Tibial artery (tissue), 4 donors: ENCODE data around the gene TEX2.
"Not testable (repeated sequence)": the region's sequence is repeated elsewhere in the genome, so short reads cannot be mapped to it uniquely, and the experiment has no call there.

Experiments
- DNase-seq, 2 donors: peaks; one replicate each; pipeline ENCODE4 v3.0.0-alpha.2; 2019
- H3K27ac ChIP-seq, 2 donors: fragments of 200-600 bp; sonication (generic) in 1 of 2; 1 replicate in 1 of 2; 2 replicates in 1 of 2; pipeline ENCODE4 v1.5.1; 2018 to 2019; ENCODE audit warnings: mild to moderate bottlenecking in 1 of 2
- H3K27me3 ChIP-seq, 2 donors: fragments of 200-600 bp; sonication (generic) in 1 of 2; one replicate each; pipeline versions ENCODE4 v1.5.1 to v1.6.0; 2016 to 2019
- H3K36me3 ChIP-seq, 3 donors: fragments of 200-600 bp; sonication (generic) in 2 of 3; one replicate each; pipeline ENCODE4 v1.5.1; 2016 to 2019; ENCODE audit warnings: mild to moderate bottlenecking in 2 of 3
- H3K4me1 ChIP-seq, 4 donors: fragments of 200-600 bp; sonication (generic) in 2 of 4; 1 replicate in 3 of 4; 2 replicates in 1 of 4; pipeline ENCODE4 v1.5.1; 2016 to 2019
- H3K4me3 ChIP-seq, 2 donors: fragments of 200-600 bp; sonication (generic) in 1 of 2; 1 replicate in 1 of 2; 2 replicates in 1 of 2; pipeline ENCODE4 v1.5.1; 2018 to 2019; ENCODE audit warnings: mild to moderate bottlenecking in 2 of 2
- H3K9me3 ChIP-seq, 3 donors: fragments of 200-600 bp; sonication (generic) in 1 of 3; one replicate each; pipeline ENCODE4 v1.5.1; 2016 to 2019
- intact Hi-C: fragments of 100-400 bp; cut with DNase I; formaldehyde crosslinking; loops from one replicate; pipeline ENCODE4 v1.15.0; 2023; ENCODE audit warnings: low total_unique reads
- TF ChIP-seq, protein P1 (sequence below), 2 experiments: fragments of 200-600 bp in 1 of 2; fragments of 450-650 bp in 1 of 2; IDR thresholded peaks; one replicate each; pipeline ENCODE4 v1.5.1; 2017 to 2019; ENCODE audit warnings: antibody characterized with exemption in 2 of 2, mild to moderate bottlenecking in 1 of 2, moderate library complexity in 1 of 2

The TEX2 gene

DNA sequence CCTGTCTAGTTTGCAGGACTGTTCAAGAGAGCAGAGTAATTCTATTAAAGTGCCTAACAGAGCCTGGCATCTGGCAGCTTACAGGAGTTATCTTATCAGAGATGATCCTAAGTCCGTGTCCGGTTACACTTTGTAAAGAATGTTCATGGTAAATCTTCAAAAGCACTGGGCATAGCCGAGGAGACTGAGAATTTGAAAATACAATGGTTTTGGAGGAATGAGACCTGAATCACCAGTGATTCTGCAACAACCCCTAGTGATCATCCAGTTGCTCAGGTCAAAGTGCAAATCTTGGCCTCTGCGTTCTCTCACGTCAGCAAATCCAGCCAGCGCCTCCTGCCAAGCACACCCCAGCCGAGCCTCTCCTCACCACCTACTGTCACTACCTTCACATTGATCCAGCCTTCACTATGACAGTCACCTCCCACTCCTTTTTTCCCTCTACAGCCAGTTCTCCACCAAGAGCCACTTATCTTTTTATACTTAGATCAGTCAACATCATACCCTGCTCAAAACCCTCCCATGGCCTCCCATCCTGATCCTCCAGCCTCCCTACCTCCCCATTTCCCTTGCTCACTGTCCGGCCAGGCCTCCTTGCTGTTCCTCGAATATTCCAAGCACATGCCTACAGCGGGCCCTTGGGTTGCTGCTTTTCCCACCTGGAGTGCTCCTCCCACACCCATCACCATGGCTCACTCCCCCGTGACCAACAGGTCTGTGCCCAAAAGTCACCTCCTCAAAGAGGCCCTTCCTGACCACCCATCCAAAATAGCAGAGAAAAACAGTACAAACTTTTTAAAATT, 75.8 kb downstream of the TEX2 start:
- peaks cover 0 to 20% (median 9%) of the 10 kb centered on the region in 4 donors for H3K4me1 ChIP-seq
- H3K27me3 ChIP-seq, result no peaks in the 10 kb centered on the region
- peaks cover 0 to 19% (median under 1%) of the 10 kb centered on the region in 3 donors for H3K36me3 ChIP-seq
- no peaks in the 10 kb centered on the region for H3K9me3 ChIP-seq
- no peak overlapping the region for H3K27ac ChIP-seq
- no peak for DNase-seq
- intact Hi-C loops, result no loop called here
- H3K4me3 ChIP-seq, result no peak overlapping the region
- TF ChIP-seq, protein P1, sequence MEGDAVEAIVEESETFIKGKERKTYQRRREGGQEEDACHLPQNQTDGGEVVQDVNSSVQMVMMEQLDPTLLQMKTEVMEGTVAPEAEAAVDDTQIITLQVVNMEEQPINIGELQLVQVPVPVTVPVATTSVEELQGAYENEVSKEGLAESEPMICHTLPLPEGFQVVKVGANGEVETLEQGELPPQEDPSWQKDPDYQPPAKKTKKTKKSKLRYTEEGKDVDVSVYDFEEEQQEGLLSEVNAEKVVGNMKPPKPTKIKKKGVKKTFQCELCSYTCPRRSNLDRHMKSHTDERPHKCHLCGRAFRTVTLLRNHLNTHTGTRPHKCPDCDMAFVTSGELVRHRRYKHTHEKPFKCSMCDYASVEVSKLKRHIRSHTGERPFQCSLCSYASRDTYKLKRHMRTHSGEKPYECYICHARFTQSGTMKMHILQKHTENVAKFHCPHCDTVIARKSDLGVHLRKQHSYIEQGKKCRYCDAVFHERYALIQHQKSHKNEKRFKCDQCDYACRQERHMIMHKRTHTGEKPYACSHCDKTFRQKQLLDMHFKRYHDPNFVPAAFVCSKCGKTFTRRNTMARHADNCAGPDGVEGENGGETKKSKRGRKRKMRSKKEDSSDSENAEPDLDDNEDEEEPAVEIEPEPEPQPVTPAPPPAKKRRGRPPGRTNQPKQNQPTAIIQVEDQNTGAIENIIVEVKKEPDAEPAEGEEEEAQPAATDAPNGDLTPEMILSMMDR (IDR thresholded peaks at IDR 0.05), result no peak

DNA sequence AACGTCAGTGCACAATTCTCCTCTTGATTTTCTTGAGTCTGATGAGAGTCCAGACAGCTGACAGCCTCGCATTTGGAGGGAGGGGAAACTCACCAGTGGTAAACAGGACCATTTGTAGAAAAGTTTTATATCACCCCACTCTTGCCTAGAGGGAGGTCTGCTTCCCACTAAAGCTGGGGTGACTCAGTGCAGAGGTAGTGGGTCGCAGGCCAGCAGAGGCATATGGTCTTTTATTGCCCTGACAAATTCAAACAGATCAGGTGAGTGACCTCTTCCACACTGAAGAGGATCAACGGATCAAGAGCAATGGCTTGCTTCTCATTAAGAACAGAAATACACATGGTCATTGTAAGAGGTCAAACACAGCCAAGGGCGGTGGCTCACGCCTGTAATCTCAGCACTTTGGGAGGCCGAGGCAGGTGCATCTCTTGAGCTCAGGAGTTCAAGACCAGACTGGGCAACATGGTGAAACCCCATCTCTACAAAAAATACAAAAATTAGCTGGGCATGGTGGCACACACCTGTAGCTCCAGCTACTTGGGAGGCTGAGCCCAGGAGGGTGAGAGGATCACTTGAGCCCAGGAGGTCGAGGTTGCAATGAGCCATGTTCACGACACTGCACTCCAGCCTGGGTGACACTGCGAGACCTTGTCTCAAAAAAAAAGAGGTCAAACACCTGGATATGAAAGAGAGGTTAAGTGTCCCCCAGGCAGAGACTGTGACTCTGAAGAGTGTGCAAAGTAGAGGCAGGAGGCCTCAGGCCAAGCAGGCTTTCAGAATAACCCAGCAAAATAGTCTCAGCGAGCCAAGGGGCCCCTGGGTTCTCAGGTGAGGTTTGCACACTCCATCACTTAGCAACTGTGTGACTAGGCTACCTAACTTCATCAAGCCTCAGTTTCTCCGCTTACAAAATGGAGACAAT, 76.6 kb downstream of the TEX2 start:
- TF ChIP-seq, protein P1 (IDR thresholded peaks at IDR 0.05), result no peak
- Histone ChIP-seq H3K4me1 (peaks cover 0 to 20% (median 9%) of the 10 kb centered on the region in 4 donors), H3K4me3 (no peak overlapping the region), H3K36me3 (peaks cover 0 to 15% (median 0%) of the 10 kb centered on the region in 3 donors), H3K27ac (peak overlapping the region; percentile 44 to 57), H3K9me3 (no peaks in the 10 kb centered on the region), H3K27me3 (no peaks in the 10 kb centered on the region)
- intact Hi-C loops, result no loop called here
- no peak for DNase-seq

DNA sequence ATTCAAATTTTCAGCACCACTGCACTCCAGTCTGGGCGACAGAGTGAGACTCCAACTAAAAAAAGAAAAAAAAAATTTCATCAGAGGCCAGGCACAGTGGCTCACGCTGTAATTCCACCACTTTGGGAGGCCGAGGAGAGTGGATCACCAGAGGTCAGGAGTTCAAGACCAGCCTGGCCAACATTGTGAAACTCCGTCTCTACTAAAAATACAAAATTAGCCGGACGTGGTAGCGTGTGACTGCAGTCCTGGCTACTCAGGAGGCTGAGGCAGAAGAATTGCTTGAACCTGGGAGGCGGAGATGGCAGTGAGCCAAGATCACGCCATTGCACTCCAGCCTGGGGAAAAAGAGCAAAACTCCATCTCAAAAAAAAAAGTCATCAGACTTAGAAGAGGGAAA, 77.5 kb downstream of the TEX2 start:
- peak overlapping the region; percentile 44 to 57 for H3K27ac ChIP-seq
- H3K9me3 ChIP-seq, result not testable (repeated sequence)

DNA sequence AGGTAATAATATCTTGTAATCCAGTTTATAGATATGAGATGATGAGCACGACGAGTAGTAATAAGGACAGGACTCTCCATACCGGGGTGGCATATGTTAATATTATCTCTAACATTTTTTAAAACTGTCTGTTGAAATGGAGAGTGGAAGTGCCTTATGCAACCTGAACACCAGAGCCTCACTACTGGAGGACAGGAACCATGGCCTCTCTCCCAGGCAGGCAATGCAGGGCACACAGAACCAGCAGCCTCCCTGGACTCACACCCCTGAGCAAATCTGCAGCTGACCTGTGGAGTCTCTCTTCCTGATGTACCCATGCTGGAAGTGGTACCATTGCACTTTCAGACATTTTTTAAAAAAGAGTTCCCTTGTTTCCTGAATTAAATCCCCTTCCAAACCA, 78.0 kb downstream of the TEX2 start:
- no peaks in the 10 kb centered on the region for H3K27me3 ChIP-seq
- peaks cover 0 to 20% (median 9%) of the 10 kb centered on the region in 4 donors for H3K4me1 ChIP-seq
- H3K4me3 ChIP-seq, result no peak overlapping the region
- H3K36me3 ChIP-seq, result peaks cover 0 to 15% (median 0%) of the 10 kb centered on the region in 3 donors
- DNase-seq, result no peak
- peak overlapping the region; percentile 30 to 53 for H3K27ac ChIP-seq
- TF ChIP-seq, protein P1 (IDR thresholded peaks at IDR 0.05), result no peak
- intact Hi-C loops, result no loop called here
- no peaks in the 10 kb centered on the region for H3K9me3 ChIP-seq

More for the DNA sequence above, 77.5 kb downstream of the TEX2 start:
- DNase-seq, result peak; percentile 67 to 90
- H3K36me3 ChIP-seq, result peaks cover 0 to 15% (median 0%) of the 10 kb centered on the region in 3 donors
- intact Hi-C loops, H3K4me3 ChIP-seq, H3K27me3 ChIP-seq: not testable (repeated sequence)
- H3K4me1 ChIP-seq, result peaks cover 0 to 20% (median 9%) of the 10 kb centered on the region in 4 donors

DNA sequence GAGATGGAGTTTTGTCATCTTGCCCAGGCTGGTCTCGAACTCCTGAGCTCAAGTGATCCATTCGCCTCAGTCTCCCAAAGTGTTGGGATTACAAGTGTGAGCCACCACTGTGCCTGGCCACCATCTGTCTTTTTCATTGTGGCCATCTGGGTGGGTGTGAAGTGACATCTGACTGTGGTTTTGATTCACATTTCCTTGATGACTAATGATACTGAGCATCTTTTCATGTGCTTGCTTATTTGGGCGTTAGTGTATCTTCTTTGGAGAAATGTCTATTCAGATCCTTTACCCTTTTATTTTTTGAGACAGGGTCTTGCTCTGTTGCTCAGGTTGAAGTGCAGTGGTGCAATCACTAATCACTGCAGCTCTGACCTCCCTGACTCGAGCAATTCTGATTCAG, 79.2 kb downstream of the TEX2 start:
- intact Hi-C loops, result no loop called here
- DNase-seq, result no peak
- no peaks in the 10 kb centered on the region for H3K9me3 ChIP-seq
- H3K27me3 ChIP-seq, result no peaks in the 10 kb centered on the region
- TF ChIP-seq, protein P1 (IDR thresholded peaks at IDR 0.05), result no peak
- no peak overlapping the region for H3K4me3 ChIP-seq
- no peak overlapping the region for H3K27ac ChIP-seq
- peaks cover 0 to 28% (median 9%) of the 10 kb centered on the region in 4 donors for H3K4me1 ChIP-seq
- H3K36me3 ChIP-seq, result peaks cover 0 to 15% (median 0%) of the 10 kb centered on the region in 3 donors
